Epithelial cell of proximal tubule (primary cell): Measurements from ENCODE around the gene CEND1. TPM values are rescaled to one million over a fixed set of nuclear protein-coding genes. Genes with fewer than 3 reads are reported as not detected.

Source experiments
- DNase-seq: peaks from one replicate; pipeline ENCODE4 v3.0.0-alpha.2; 2011; ENCODE audit warnings: low read depth
- H3K4me3 ChIP-seq: 2 replicates; pipeline ENCODE4 v1.5.1; 2011; ENCODE audit warnings: low read depth, mild to moderate bottlenecking, low read length
- total RNA-seq: library from RNA; depleted of rRNA; stranded (reverse); fragments of >200 nt; gene quantifications from 2 replicates; pipeline ENCODE4 v1.2.3, GENCODE V29; 2015
- TF ChIP-seq, protein P1 (sequence below): conservative IDR thresholded peaks from 2 replicates; pipeline ENCODE4 v1.5.1; 2012; ENCODE audit warnings: low read depth, mild to moderate bottlenecking, low read length

CEND1 gene
- total RNA-seq, 1 donor from 2014 or later, result not detected

DNA sequence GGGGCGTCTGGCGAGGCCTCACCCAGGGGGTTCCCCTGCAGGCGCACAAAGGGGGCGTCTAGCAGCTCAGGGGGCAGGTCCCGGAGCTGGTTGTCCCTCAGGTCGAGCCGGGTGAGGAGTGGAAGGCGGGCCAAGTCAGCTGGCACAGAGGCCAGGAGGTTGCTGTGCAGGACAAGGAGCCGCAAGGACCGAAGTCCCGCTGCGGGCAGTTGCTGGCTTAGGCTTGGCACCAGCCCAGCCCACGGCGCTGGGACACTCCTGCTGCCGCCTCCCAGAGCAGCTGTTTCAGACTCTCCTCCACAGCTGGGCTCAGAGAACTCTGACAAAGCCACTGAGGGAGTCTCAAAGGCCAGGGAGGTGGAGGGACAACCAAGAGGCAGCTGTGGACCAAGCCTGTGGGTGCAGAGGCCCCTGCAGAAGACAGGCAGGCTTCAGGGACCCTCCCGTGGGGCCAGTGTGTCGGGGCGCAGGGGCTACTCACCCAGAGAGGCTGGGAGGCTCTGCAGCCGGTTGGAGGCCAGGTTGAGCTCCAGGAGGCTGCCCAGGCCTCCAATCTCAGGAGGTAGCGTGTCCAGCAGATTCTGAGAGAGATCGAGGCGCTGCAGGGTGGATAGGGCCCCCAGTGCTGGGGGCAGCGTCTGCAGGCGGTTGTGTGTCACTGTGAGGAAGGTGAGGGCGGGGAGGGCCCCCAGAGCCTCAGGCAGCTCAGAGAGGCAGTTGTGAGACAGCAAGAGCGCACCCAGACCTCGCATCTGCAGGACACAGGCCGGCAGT lies 13.0 kb upstream of the CEND1 start:
- H3K4me3 ChIP-seq, result no peak overlapping the region
- DNase-seq, result no peak
- TF ChIP-seq, protein P1, sequence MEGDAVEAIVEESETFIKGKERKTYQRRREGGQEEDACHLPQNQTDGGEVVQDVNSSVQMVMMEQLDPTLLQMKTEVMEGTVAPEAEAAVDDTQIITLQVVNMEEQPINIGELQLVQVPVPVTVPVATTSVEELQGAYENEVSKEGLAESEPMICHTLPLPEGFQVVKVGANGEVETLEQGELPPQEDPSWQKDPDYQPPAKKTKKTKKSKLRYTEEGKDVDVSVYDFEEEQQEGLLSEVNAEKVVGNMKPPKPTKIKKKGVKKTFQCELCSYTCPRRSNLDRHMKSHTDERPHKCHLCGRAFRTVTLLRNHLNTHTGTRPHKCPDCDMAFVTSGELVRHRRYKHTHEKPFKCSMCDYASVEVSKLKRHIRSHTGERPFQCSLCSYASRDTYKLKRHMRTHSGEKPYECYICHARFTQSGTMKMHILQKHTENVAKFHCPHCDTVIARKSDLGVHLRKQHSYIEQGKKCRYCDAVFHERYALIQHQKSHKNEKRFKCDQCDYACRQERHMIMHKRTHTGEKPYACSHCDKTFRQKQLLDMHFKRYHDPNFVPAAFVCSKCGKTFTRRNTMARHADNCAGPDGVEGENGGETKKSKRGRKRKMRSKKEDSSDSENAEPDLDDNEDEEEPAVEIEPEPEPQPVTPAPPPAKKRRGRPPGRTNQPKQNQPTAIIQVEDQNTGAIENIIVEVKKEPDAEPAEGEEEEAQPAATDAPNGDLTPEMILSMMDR, result no peak

DNA sequence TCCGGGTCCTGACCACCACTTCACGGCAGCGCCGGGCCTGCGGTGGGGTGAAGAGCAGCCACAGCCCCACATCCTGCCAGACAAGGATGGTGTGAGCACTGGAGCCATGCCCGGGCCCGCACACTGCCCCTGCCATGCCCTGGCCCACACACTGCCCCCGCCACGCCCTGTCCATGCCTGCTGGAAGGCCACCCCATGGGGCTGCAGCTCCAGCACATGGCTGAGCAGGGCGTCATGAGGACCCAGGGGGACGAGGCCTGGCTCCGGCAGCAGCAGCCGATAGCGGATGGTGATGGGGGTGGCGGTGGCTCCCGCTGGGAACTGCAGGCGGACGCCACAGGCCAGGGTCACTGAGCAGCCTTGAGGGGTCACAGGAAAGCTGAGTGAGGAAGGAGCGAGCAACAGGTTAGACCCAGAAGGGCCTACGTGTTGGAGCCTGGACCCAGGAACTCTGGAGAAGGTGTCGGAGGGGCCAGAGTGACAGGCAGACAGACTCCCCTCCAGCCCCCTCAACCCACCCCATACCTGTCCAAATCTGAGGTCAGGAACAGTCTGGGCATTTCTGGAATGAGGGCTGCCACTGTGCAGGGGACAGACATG lies 12.2 kb upstream of the CEND1 start:
- TF ChIP-seq, protein P1, result no peak
- DNase-seq, result no peak
- H3K4me3 ChIP-seq, result no peak overlapping the region

DNA sequence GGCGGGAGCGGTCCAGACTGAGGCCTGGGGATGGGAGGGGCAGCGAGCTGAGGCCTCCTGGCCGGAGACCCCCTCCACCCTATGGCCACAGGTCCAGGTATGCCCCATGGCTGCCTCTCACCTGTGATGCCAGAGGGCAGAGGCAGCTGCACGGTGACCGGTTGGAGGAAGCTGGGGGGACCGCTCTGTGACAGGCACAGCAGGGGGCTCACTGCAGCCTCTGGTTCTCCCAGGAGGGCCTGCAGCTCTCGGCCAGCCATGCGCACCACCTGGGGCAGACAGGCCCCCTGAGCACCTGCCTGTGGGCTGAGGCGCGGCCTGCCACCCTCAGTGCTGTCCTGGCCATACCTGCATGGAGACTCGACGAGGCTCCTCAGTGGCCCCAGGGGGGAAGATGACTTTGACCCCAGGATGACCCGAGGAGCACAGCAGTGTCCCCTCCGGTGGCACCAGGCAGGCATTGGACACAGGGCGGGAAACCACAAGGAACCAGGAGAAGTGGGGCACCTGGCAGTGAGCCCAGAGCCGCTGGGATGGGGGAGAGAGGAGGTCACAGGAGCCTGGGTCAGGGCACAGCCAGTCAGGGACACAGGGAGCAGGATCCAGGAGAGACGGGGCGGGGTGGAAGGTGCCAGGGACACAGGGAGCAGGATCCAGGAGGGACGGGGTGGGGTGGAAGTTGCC lies 11.3 kb upstream of the CEND1 start:
- no peak overlapping the region for H3K4me3 ChIP-seq
- TF ChIP-seq, protein P1, result no peak
- DNase-seq, result no peak

DNA sequence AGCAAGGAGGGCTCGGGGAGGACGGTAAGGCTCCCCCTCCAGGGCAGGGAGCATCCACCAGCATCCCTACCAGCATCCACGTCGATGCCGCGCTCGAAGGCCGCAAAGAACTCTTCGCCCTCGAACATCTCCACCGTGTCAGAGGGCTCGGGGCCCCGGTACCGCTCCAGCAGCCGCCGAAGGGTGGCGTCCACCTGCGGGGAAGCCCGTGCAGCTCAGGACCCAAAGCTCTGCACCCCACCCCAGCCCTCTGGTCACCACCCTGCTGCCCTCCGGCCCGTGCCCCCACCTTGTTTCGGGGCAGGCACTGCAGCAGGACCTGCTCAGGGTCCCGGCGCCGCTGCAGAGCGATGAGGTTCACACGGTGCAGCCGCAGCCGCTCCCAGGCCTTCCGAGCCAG lies 10.6 kb upstream of the CEND1 start:
- H3K4me3 ChIP-seq, result no peak overlapping the region
- TF ChIP-seq, protein P1, result no peak
- no peak for DNase-seq

DNA sequence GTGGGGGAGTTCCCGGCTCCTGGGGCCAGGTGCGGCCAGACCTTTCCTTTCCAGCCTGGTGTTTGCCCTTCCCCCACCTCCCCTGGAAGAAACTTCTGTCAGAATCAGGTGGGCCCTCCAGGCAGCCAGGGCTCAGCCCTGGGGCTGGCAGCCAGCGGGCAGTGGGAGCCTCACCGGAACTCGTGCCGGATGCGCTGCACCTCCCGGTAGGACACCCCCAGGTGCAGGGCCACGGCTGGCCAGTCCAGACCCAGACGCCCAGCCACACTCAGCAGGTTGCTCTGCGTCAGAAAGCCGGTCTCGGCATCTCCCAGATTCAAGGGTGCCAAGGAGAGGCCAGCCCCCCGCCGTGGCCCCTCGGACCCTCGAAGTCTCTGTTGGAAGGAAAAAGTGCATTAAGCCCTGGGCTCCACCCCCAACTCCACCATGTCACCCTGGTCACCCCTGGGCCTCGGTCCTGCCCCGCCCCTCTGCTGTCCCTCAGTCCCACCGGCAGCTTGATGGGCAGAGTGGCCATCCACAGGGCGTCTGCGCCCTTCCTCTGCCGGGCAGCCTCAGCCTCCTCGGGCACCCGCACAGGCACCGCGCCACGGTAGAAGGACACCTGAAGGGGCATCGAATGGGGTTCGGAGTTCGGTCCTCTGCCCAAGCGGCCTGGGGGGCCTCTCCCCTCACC lies 9.9 kb upstream of the CEND1 start:
- H3K4me3 ChIP-seq, result no peak overlapping the region
- no peak for DNase-seq
- TF ChIP-seq, protein P1, result no peak

DNA sequence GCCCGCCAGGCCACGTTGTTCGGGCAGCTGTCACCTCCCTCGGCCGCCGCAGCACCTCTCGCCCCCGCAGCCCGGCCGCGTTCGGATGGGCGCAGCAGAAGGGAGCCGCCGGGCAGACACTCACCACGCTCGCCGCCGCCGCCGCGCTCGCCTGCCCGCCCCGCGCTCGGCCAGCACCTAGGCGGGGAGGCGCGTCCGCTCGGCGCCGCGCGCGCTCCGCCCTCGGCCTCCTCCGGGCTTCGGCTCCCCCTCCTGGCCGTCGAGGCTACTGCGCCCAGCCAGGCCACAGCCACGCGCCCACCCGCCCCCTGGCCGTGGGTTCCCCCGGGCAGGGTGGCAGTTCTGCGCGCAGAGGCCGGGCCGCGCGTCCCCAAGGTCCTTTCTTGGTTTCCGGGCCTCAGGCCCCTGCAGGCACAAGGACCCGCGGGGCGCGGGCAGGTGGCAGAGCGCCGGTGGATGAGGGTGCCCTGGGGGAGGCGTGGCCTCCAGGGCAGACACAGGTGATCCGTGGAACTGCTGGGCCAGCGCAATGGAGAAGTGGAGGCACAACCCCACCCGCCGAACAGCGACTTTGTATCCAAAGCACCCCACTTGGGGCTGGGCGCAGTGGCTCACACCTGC lies 8.3 kb upstream of the CEND1 start, which contains the start of gene SLC25A22:
Gene SLC25A22 (minus strand): TSS at position 189 of the 621 bp plus-strand sequence. CDS start 3,275 bp downstream, outside the sequence.
- TF ChIP-seq, protein P1, result peak; percentile 60
- H3K4me3 ChIP-seq, result peak within 1 kb of the TSS; percentile 63
- no peak for DNase-seq
